BLaER1 treated with 17β-estradiol and CSF1 and Interleukin-3, amounts not matched to agents 10 nM and 100 nM (cell line): Measurements from ENCODE around the gene LKAAEAR1.

Experiments used
- H3K27ac ChIP-seq, 11 experiments: shearing (Covaris generic); formaldehyde crosslinking; 2 replicates each; pipeline ENCODE4 v1.8.1; 2022
- H3K27me3 ChIP-seq, 11 experiments: shearing (Covaris generic); formaldehyde crosslinking; 2 replicates each; pipeline ENCODE4 v1.8.1; 2022
- H3K36me3 ChIP-seq, 11 experiments: shearing (Covaris generic); formaldehyde crosslinking; 2 replicates each; pipeline ENCODE4 v1.8.1; 2022
- H3K4me1 ChIP-seq, 10 experiments: shearing (Covaris generic); formaldehyde crosslinking; 2 replicates each; pipeline ENCODE4 v1.8.1; 2022
- H3K4me2 ChIP-seq, 11 experiments: shearing (Covaris generic); formaldehyde crosslinking; 2 replicates each; pipeline ENCODE4 v1.8.1; 2022
- H3K4me3 ChIP-seq, 10 experiments: shearing (Covaris generic); formaldehyde crosslinking; 2 replicates each; pipeline ENCODE4 v1.8.1; 2022
- H3K9ac ChIP-seq, 11 experiments: shearing (Covaris generic); formaldehyde crosslinking; 2 replicates each; pipeline ENCODE4 v1.8.1; 2022
- H3K9me3 ChIP-seq, 11 experiments: shearing (Covaris generic); formaldehyde crosslinking; replicated peaks in 1 of 11; 2 replicates each; pipeline ENCODE4 v1.8.1; 2022
- H4K20me1 ChIP-seq, 11 experiments: shearing (Covaris generic); formaldehyde crosslinking; 2 replicates each; pipeline ENCODE4 v1.8.1; 2022
- Cebpa-rat ChIP-seq, 11 experiments: shearing (Covaris generic); IDR thresholded peaks; 2 replicates each; pipeline ENCODE4 v1.8.1; 2022

Gene LKAAEAR1

DNA sequence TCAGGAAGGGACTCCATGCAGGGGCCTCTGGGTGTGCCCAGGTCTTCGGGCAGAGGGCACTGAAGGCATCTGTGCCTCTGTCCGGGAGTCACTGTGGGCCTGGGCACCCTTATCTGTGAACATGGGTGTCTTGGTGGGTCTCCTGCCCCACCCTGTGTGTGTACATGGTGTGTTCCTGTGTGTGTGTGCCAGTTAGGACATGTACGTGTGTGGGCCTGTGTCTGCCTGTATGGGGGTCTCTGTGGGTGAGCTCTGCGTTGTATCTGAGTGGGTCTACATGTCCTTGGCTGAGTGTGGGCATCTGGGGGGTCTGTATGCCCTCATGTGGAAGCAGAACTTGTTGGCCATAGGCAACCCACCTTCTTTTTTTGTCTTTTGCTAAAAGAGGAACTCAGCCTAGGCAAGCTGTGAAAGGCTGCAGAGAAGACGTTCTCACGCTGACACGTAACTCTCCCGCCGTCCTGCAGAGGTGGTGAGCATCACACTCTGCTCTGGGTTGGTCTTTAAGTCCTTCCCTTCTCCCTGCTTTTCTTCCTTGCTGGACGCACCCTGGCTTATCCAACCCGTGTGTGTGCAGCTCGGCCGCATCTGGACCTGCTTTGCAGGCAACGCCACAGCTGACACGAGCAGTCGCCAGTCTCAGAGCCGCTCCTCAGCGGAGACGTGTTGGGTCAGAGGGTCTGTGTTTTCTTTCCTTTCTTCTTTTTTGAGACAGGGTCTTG lies 23.7 kb upstream of the LKAAEAR1 start:
- H3K4me1 ChIP-seq: peaks cover 32 to 75% (median 63%) of the 10 kb centered on the region in 10 experiments
- peak overlapping the region in 1 of 11 experiments; percentile 46; a peak in 2 of 22 replicates for H3K27ac ChIP-seq
- no peaks in the 10 kb centered on the region for H3K36me3 ChIP-seq
- H3K9me3 ChIP-seq: no peaks in the 10 kb centered on the region
- H3K4me3 ChIP-seq: no peak overlapping the region
- H3K27me3 ChIP-seq: peaks cover 6 to 17% (median 12%) of the 10 kb centered on the region in 11 experiments
- no peak for TF ChIP-seq Cebpa-rat (IDR thresholded peaks at IDR 0.05)
- H3K4me2 ChIP-seq: peak overlapping the region; percentile 56 to 89 (median 71)
- peak overlapping the region in 1 of 11 experiments; percentile 3; a peak in 1 of 22 replicates for H3K9ac ChIP-seq
- H4K20me1 ChIP-seq: peaks cover 0 to 43% (median 0%) of the 10 kb centered on the region in 11 experiments; a peak in 7 of 22 replicates

DNA sequence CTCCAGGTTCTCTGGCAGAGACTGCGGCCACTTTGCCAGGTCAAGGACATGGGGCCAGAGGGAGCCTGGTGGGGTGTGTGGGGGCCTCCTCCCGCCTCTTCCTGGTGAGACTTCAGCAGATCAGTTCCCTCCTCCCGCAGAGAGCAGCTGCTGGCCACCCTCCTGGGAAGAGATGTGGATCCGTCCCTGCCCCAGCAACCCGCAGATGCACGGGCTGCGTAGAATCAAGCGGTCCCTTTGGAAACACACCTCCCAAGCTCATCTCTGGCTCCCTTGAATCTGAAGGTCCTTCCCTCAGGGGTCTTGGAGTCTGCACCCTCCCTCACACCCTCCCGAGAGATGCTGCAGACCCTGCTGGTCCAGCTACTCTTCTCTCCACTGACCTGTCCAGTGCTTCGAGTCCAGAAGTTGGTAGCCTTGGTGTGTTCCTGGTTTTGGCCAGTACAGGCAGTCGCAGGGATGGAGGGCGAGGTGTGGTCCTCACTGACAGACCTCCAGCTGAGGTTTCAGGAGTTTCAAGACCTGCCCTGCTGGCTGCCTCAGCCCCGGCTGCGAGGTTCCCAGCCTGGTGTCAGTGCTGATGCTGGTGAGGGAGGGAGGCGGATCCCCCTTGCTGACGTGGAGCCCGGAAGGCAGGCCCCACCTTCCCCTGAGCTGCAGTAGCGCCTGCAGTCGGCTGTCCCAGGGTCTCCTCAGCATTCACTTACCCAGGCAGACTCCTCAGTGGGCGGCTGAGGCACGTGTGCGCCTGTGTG lies 23.0 kb upstream of the LKAAEAR1 start, which contains the start of gene NPBWR2:
Gene NPBWR2, minus strand, starts transcription at position 585 of the 755 bp plus-strand sequence. CDS start 734 bp downstream, outside the sequence.
- peaks cover 25 to 73% (median 59%) of the 10 kb centered on the region in 10 experiments for H3K4me1 ChIP-seq

DNA sequence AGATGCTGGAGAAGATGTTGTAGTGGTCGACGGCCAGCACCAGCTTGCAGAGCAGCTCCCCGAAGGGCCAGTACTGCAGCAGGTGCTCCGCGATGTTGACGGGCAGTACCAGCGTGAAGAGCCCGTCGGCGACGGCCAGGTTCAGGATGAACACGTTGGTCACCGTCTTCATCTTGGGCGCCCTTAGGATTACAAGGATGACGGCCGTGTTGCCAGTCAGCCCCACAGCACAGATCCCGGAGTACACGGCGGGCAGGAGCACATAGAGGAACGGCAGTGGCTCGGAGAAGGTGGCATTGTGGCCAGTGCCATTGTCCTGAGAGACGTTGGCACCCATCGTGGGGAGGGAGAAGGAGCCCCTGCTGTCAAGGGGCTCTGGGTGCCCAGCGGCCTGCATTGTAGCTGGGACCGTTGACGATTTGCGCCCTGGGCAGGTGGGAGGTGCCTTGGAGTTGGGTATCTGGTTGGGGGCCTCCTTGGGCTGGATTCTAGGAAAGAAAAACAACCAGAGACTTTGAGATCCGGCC lies 22.3 kb upstream of the LKAAEAR1 start:
- Histone ChIP-seq H3K36me3 (no peaks in the 10 kb centered on the region), H3K27me3 (peaks cover 20 to 28% (median 26%) of the 10 kb centered on the region in 11 experiments), H4K20me1 (peaks cover 0 to 45% (median 2%) of the 10 kb centered on the region in 11 experiments; a peak in 9 of 22 replicates), H3K4me2 (peak overlapping the region in 6 of 11 experiments; percentile 71 to 89 (median 80); a peak in 2 of 22 replicates), H3K9ac (no peak overlapping the region), H3K27ac (no peak overlapping the region), H3K9me3 (no peaks in the 10 kb centered on the region), H3K4me3 (no peak overlapping the region), H3K4me1 (peaks cover 22 to 71% (median 58%) of the 10 kb centered on the region in 10 experiments)
- TF ChIP-seq Cebpa-rat (IDR thresholded peaks at IDR 0.05): no peak

More for the DNA sequence above, 23.0 kb upstream of the LKAAEAR1 start, which contains the start of gene NPBWR2:
- H3K4me2 ChIP-seq: peak within 1 kb of the TSS; percentile 56 to 89 (median 71)
- peak within 1 kb of the TSS in 1 of 11 experiments; percentile 46; a peak in 2 of 22 replicates for H3K27ac ChIP-seq
- no peak within 1 kb of the TSS for H3K4me3 ChIP-seq
- peaks cover 0 to 45% (median 0%) of the 10 kb centered on the region in 11 experiments; a peak in 6 of 22 replicates for H4K20me1 ChIP-seq
- H3K36me3 ChIP-seq: no peaks in the 10 kb centered on the region
- no peak for TF ChIP-seq Cebpa-rat (IDR thresholded peaks at IDR 0.05)
- no peaks in the 10 kb centered on the region for H3K9me3 ChIP-seq
- peaks cover 14 to 21% (median 19%) of the 10 kb centered on the region in 11 experiments for H3K27me3 ChIP-seq
- peak within 1 kb of the TSS in 1 of 11 experiments; percentile 3; a peak in 1 of 22 replicates for H3K9ac ChIP-seq

DNA sequence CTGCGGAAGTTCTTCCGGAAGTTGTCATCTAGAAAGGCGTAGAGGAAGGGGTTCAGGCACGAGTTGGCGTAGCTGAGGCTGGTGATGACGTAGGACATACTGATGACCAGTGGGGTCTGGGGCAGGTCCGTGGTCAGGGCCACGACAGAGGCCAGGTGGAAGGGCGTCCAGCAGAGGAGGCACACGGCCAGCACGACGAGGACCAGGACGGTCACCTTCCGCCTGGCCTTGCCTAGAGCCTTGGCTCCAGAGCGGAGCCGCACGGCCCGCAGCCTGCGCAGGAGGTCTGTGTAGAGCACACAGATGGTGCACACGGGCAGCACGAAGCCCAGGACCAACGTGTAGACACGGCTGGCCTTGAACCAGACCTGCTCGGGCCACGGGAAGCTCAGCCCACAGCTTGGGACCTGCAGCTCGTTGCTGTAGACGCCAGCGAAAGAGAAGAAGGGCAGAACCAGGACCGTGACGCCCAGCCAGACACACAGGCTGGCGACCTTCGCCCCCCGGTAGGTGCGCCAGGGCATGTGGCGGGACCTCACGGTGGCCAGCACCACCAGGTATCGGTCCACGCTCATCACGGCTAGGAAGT lies 21.7 kb upstream of the LKAAEAR1 start:
- Histone ChIP-seq H3K9me3 (no peaks in the 10 kb centered on the region), H3K4me1 (peaks cover 21 to 71% (median 59%) of the 10 kb centered on the region in 10 experiments), H3K36me3 (no peaks in the 10 kb centered on the region), H4K20me1 (peaks cover 0 to 51% (median 7%) of the 10 kb centered on the region in 11 experiments; a peak in 10 of 22 replicates), H3K4me3 (no peak overlapping the region), H3K27ac (no peak overlapping the region), H3K4me2 (no peak overlapping the region), H3K27me3 (peaks cover 26 to 34% (median 31%) of the 10 kb centered on the region in 11 experiments), H3K9ac (no peak overlapping the region)
- no peak for TF ChIP-seq Cebpa-rat (IDR thresholded peaks at IDR 0.05)

DNA sequence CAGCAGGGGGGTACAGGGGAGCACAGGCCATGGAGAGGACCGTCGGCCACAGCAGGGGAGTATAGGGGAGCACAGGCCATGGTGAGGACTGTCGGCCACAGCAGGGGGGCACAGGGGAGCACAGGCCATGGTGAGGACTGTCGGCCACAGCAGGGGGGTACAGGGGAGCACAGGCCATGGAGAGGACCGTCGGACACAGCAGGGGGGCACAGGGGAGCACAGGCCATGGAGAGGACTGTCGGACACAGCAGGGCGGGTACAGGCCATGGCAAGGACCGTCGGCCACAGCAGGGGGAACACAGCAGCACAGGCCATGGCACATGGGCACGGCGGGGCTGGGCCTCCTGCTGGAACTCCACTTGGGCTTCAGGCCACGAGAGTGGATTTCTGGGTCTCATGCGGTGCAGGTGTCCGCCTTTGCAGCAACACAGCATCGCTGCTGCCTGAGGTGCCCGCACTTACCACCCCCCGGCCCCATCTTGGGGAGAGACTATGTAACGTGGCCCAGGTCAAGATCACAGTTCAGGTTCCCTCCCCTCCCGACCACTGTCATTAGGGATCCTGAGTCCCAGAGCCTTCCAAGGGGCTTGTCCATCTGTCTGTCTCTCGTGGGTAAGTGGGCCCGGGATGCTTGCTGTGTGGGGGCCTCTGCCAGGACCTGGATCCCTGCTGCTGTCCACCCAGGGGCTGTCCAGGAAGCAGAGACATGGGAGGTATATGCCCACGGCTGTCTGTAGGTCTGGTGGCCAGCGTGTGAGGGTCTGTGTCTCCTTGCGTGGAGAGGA lies 20.7 kb upstream of the LKAAEAR1 start:
- no peak overlapping the region for H3K27ac ChIP-seq
- peaks cover 29 to 44% (median 40%) of the 10 kb centered on the region in 11 experiments for H3K27me3 ChIP-seq
- H4K20me1 ChIP-seq: peaks cover 0 to 62% (median 13%) of the 10 kb centered on the region in 11 experiments; a peak in 11 of 22 replicates
- no peak overlapping the region for H3K4me2 ChIP-seq
- H3K9ac ChIP-seq: no peak overlapping the region
- H3K4me1 ChIP-seq: peaks cover 21 to 71% (median 60%) of the 10 kb centered on the region in 10 experiments
- TF ChIP-seq Cebpa-rat (IDR thresholded peaks at IDR 0.05): no peak
- no peaks in the 10 kb centered on the region for H3K9me3 ChIP-seq
- peaks cover 0 to 2% (median 0%) of the 10 kb centered on the region in 11 experiments; a peak in 2 of 22 replicates for H3K36me3 ChIP-seq
- H3K4me3 ChIP-seq: no peak overlapping the region

DNA sequence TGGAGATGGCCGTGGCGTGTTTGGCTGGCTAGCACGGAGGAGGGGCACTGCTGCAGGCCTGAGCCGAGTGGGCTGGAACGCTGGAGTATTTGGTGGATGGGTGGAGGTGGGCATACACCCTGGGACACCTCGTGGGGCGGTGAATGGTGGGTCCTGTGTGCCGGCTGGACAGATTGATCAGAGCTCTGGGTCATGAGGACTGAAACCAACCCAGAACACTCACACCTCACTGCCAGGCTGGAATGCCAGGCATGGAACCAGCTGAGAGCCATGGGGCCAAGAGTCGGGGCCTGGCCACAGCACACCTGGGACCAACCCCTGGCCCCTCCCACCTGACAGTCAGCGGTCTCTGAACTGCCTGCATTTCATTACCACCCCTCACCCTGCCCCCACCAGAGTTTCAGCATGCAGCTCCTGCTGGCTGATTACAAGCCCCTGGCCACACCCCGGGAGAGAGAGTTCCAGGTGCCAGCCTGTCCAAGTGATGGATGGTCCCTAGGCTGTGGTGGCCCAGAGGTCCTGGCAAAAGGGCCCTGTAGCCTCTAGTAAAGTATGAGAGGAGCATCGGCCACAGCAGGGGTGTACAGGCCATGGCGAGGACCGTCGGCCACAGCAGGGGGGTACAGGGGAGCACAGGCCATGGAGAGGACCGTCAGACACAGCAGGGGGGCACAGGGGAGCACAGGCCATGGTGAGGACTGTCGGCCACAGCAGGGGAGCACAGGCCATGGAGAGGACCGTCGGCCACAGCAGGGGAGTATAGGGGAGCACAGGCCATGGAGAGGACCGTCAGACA lies 19.9 kb upstream of the LKAAEAR1 start:
- Histone ChIP-seq H3K9me3 (no peaks in the 10 kb centered on the region), H3K4me3 (no peak overlapping the region), H3K9ac (no peak overlapping the region), H3K27ac (no peak overlapping the region), H4K20me1 (peaks cover 0 to 65% (median 13%) of the 10 kb centered on the region in 11 experiments; a peak in 13 of 22 replicates), H3K36me3 (peaks cover 0 to 10% (median 0%) of the 10 kb centered on the region in 11 experiments; a peak in 5 of 22 replicates), H3K27me3 (peaks cover 29 to 46% (median 40%) of the 10 kb centered on the region in 11 experiments), H3K4me2 (no peak overlapping the region; a peak in 1 of 22 replicates), H3K4me1 (peaks cover 21 to 71% (median 60%) of the 10 kb centered on the region in 10 experiments)
- no peak for TF ChIP-seq Cebpa-rat (IDR thresholded peaks at IDR 0.05)
